Measurements from ENCODE around the gene TMOD1. TPM values are rescaled to one million over a fixed set of nuclear protein-coding genes. Genes with fewer than 3 reads are reported as not detected.

The TMOD1 gene
- total RNA-seq, 1 donor from 2014 or later: 1.9 TPM

DNA sequence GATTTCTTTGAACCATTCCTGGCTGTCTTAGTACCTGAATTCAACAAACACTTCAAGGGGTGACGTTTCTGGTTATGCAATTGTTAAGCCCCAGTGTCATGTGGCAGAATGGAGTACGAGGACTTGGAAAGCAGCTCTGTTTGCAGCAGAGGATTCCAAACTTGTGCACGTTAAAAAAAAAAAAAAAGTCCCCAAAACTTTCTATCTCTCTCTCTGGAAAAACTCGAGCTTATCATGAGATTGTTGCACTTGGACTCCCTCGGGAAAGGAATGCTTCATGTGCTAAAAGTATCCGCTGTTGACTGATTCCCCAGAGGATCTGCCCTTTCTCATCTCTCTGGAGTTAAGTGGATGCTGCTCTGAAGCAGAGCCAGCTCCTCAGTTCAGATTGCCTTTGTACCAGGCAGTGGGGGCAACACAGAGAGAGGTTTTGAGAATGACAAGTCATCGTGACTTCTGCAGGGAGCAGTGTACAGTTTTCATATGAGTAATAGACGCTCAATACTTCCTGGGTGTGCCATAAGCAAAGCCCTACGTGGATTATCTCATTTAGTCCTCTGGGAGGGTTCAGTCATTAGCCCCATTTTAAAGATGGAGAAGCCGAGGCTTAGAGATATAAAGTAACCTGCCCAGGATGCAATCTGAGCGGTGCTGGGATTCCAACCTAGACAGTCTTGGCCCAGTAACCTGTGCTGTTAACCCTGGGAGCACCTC, 28.1 kb downstream of the TMOD1 start:
- no peak for DNase-seq
- peak; percentile 52 for ATAC-seq (ENCODE audit: low read depth)
- POLR2A ChIA-PET: no interaction called here
- Mint-ChIP-seq H3K27me3 (no peaks in the 10 kb centered on the region), H3K4me1 (no peaks in the 10 kb centered on the region), H3K9me3 (no peaks in the 10 kb centered on the region), H3K4me3 (no peak overlapping the region), H3K27ac (no peak overlapping the region), H3K36me3 (ENCODE audit: low read depth) (no peaks in the 10 kb centered on the region)
- TF ChIP-seq, protein P1, sequence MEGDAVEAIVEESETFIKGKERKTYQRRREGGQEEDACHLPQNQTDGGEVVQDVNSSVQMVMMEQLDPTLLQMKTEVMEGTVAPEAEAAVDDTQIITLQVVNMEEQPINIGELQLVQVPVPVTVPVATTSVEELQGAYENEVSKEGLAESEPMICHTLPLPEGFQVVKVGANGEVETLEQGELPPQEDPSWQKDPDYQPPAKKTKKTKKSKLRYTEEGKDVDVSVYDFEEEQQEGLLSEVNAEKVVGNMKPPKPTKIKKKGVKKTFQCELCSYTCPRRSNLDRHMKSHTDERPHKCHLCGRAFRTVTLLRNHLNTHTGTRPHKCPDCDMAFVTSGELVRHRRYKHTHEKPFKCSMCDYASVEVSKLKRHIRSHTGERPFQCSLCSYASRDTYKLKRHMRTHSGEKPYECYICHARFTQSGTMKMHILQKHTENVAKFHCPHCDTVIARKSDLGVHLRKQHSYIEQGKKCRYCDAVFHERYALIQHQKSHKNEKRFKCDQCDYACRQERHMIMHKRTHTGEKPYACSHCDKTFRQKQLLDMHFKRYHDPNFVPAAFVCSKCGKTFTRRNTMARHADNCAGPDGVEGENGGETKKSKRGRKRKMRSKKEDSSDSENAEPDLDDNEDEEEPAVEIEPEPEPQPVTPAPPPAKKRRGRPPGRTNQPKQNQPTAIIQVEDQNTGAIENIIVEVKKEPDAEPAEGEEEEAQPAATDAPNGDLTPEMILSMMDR (IDR thresholded peaks at IDR 0.05): no peak
- intact Hi-C loops (cut with micrococcal nuclease): no loop called here
- CTCF ChIA-PET: no interaction called here

- ChIA-PET CTCF (no interaction called here), POLR2A (no interaction called here)
- intact Hi-C loops (cut with micrococcal nuclease): no loop called here
- H3K9me3 Mint-ChIP-seq: no peaks in the 10 kb centered on the region
- TF ChIP-seq, protein P1 (IDR thresholded peaks at IDR 0.05): no peak
- DNase-seq: no peak
- H3K4me3 Mint-ChIP-seq: no peak overlapping the region
- H3K36me3 Mint-ChIP-seq (ENCODE audit: low read depth): no peaks in the 10 kb centered on the region
- H3K4me1 Mint-ChIP-seq: no peaks in the 10 kb centered on the region
- H3K27ac Mint-ChIP-seq: no peak overlapping the region
- no peaks in the 10 kb centered on the region for H3K27me3 Mint-ChIP-seq
- ATAC-seq (ENCODE audit: low read depth): no peak
Observed at GRCh38 chr9:97531888-97532376, 30.5 kb downstream of the TMOD1 start.

DNA sequence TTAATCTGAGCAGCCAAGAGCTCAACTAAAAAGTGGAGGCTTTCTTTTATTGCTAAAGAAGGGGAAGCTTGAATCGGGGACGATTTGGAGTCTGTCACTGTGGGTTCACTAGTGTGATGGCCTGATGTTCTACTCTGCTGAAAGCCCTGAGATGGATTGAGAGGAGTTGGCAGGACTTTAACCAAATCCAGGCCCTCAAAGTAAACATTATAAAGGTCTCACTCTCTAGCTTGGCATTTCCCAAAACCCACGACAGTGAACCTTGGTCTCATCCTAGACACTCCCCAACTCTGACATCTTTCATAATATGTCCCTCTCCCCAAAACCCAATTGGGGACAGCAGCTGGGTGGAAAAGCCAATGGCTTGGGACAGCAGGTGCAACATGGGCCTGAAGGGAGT, 32.7 kb downstream of the TMOD1 start:
- Mint-ChIP-seq H3K36me3 (ENCODE audit: low read depth) (no peaks in the 10 kb centered on the region), H3K27ac (no peak overlapping the region), H3K4me3 (no peak overlapping the region), H3K9me3 (no peaks in the 10 kb centered on the region), H3K4me1 (no peaks in the 10 kb centered on the region), H3K27me3 (no peaks in the 10 kb centered on the region)
- DNase-seq (no peak), ATAC-seq (ENCODE audit: low read depth) (no peak)
- ChIA-PET CTCF (no interaction called here), POLR2A (no interaction called here)
- TF ChIP-seq, protein P1 (IDR thresholded peaks at IDR 0.05): no peak
- intact Hi-C loops (cut with micrococcal nuclease): no loop called here

- ChIA-PET POLR2A (no interaction called here), CTCF (no interaction called here)
- H3K27me3 Mint-ChIP-seq: no peaks in the 10 kb centered on the region
- no peaks in the 10 kb centered on the region for H3K9me3 Mint-ChIP-seq
- TF ChIP-seq, protein P1 (IDR thresholded peaks at IDR 0.05): no peak
- no peak for ATAC-seq (ENCODE audit: low read depth)
- H3K36me3 Mint-ChIP-seq (ENCODE audit: low read depth): no peaks in the 10 kb centered on the region
- H3K4me1 Mint-ChIP-seq: no peaks in the 10 kb centered on the region
- intact Hi-C loops (cut with micrococcal nuclease): no loop called here
- no peak for DNase-seq
- H3K27ac Mint-ChIP-seq: no peak overlapping the region
- no peak overlapping the region for H3K4me3 Mint-ChIP-seq
Observed at GRCh38 chr9:97534961-97535594, 33.6 kb downstream of the TMOD1 start.

- ChIA-PET POLR2A (no interaction called here), CTCF (no interaction called here)
- TF ChIP-seq, protein P1 (IDR thresholded peaks at IDR 0.05): no peak
- Mint-ChIP-seq H3K4me3 (no peak overlapping the region), H3K27me3 (no peaks in the 10 kb centered on the region), H3K4me1 (no peaks in the 10 kb centered on the region), H3K36me3 (ENCODE audit: low read depth) (no peaks in the 10 kb centered on the region), H3K9me3 (no peaks in the 10 kb centered on the region), H3K27ac (no peak overlapping the region)
- ATAC-seq (ENCODE audit: low read depth) (no peak), DNase-seq (no peak)
- intact Hi-C loops (cut with micrococcal nuclease): no loop called here
Observed at GRCh38 chr9:97535771-97536170, 34.3 kb downstream of the TMOD1 start.
